Measurements from ENCODE around the gene PRR18.

GRCh38 chr6:166259296-166259977 is 48.8 kb downstream of the PRR18 start:
- no peak for TF ChIP-seq CTCF (conservative IDR thresholded peaks at IDR 0.05 in 1 of 2, IDR thresholded peaks at IDR 0.05 in 1 of 2; ENCODE audit: extremely low read depth in 1 of 2, insufficient read depth in 1 of 2, low read depth in 1 of 2, low read length in 2 of 2)
- TF ChIP-seq EZH2 (IDR thresholded peaks at IDR 0.05; ENCODE audit: borderline replicate concordance, low read length), result no peak
